ENCODE data around the gene TSPYL6.

The TSPYL6 gene

GRCh38 chr2:54255230-54256090 lies 569 bp downstream of the TSPYL6 start:
- no peak for FAIRE-seq

- FAIRE-seq: no peak
Measured at GRCh38 chr2:54254180-54254579, 1.8 kb downstream of the TSPYL6 start.

GRCh38 chr2:54249629-54250028 lies 6.4 kb downstream of the TSPYL6 start:
- no peak for FAIRE-seq

- no peak for FAIRE-seq
Measured at GRCh38 chr2:54247115-54247514, 8.9 kb downstream of the TSPYL6 start.

GRCh38 chr2:54240515-54241469 lies 15.2 kb downstream of the TSPYL6 start:
- no peak for FAIRE-seq

GRCh38 chr2:54239427-54239826 lies 16.6 kb downstream of the TSPYL6 start:
- no peak for FAIRE-seq

GRCh38 chr2:54237428-54237827 lies 18.6 kb downstream of the TSPYL6 start:
- FAIRE-seq: no peak

- no peak for FAIRE-seq
Measured at GRCh38 chr2:54233832-54234649, 22.0 kb downstream of the TSPYL6 start.

- FAIRE-seq: no peak
Measured at GRCh38 chr2:54228945-54229344, 27.1 kb downstream of the TSPYL6 start.

GRCh38 chr2:54227798-54228197 lies 28.2 kb downstream of the TSPYL6 start:
- no peak for FAIRE-seq

GRCh38 chr2:54226260-54226659 lies 29.8 kb downstream of the TSPYL6 start:
- no peak for FAIRE-seq

- FAIRE-seq: no peak
Measured at GRCh38 chr2:54224997-54225396, 31.0 kb downstream of the TSPYL6 start.

- FAIRE-seq: no peak
Measured at GRCh38 chr2:54213082-54213481, 42.9 kb downstream of the TSPYL6 start.

- FAIRE-seq: peak; percentile 30
Measured at GRCh38 chr2:54212456-54212855, 43.6 kb downstream of the TSPYL6 start.

- no peak for FAIRE-seq
Measured at GRCh38 chr2:54209379-54209778, 46.6 kb downstream of the TSPYL6 start.

- FAIRE-seq: peak; percentile 30
Measured at GRCh38 chr2:54208364-54209240, 47.4 kb downstream of the TSPYL6 start.

- no peak for FAIRE-seq
Measured at GRCh38 chr2:54207666-54208195, 48.3 kb downstream of the TSPYL6 start.

GRCh38 chr2:54206596-54206995 lies 49.4 kb downstream of the TSPYL6 start:
- peak; percentile 82 for FAIRE-seq

GRCh38 chr2:54204476-54204875 lies 51.6 kb downstream of the TSPYL6 start:
- FAIRE-seq: no peak
